Gastrocnemius medialis (tissue), 4 donors: Measurements from ENCODE around the gene GCSAM.

Experiments
- CTCF ChIP-seq, 5 experiments: fragments of 450-650 bp in 3 of 5; fragments of 200-600 bp in 2 of 5; sonication (generic) in 2 of 5; IDR thresholded peaks in 4 of 5; conservative IDR thresholded peaks in 1 of 5; 1 replicate in 4 of 5; 2 replicates in 1 of 5; pipeline ENCODE4 v1.5.1; 2016 to 2019; ENCODE audit warnings: antibody characterized with exemption in 5 of 5, mild to moderate bottlenecking in 3 of 5, moderate library complexity in 3 of 5
- POLR2A ChIP-seq, 2 donors: fragments of 450-650 bp; IDR thresholded peaks; one replicate each; pipeline ENCODE4 v1.6.1; 2017; ENCODE audit warnings: antibody characterized with exemption in 2 of 2, mild to moderate bottlenecking in 2 of 2, moderate library complexity in 2 of 2

DNA sequence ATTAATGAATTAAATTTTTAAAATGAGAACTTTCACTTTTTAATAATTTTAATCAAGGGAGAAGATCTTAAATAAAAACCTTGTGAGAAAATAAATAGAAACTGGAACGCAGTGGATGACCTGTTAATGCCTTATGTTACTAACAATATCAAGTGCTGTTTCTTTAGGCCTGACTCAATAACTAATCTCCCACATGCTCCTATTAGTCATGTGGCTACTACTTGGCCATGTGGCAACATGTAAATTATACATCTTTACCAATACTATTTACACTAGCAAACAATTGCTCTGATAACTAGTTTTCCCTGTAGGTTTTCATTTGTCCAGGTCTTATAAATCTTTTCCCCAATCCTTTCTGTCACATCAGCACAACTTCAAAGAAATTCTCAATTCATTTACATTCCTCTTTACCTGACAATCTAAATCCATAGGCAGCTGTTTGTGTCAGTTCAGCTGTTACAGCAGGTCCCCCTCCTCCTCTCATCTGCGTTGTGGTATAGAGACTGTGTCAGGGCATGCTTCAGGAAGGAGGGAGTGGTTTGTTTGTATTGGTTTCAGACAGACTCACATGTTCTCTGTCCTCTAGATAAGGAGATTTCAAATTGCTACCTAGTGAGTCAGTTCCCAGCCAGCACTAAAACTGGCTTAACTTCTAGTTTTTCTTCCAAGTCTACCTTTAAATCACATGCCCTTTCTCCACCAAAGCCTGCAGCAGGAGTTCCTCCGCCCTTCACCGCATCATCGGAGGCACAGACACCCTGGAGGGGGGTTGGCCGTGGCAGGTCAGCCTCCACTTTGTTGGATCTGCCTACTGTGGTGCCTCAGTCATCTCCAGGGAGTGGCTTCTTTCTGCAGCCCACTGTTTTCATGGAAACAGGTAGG, 58.2 kb downstream of the GCSAM start:
- no peak for TF ChIP-seq CTCF (IDR thresholded peaks at IDR 0.05 in 4 of 5, conservative IDR thresholded peaks at IDR 0.05 in 1 of 5)
- TF ChIP-seq POLR2A (IDR thresholded peaks at IDR 0.05), result no peak
